ENCODE results near the gene C1orf198. TPM values are rescaled to one million over a fixed set of nuclear protein-coding genes. Genes with fewer than 3 reads are reported as not detected.

C1orf198 gene
- polyA plus RNA-seq, 2 of the 4 experiments (the other 2 are of a cell fraction): 12.0 to 20.4 TPM

DNA sequence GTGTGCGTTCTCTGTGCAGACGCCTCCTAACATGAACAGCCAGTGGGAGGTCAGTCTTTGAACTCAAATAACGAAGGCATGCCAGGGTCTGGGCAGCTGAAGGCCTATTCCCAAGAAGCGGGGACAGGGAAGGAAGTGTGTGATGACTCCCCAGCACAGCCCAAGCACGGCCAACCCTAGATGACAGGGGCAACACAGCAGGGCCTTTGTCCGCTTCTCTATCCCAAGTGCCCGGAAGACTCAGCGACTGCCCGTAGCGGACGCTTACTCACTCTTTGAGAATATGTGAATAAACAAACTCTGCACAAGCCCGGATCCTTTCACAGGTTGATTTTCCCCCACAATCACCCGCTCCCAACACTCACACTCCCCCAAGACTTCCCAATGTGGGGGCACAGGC, 11.2 kb downstream of the C1orf198 start (continued):
- TF ChIP-seq, protein P1, sequence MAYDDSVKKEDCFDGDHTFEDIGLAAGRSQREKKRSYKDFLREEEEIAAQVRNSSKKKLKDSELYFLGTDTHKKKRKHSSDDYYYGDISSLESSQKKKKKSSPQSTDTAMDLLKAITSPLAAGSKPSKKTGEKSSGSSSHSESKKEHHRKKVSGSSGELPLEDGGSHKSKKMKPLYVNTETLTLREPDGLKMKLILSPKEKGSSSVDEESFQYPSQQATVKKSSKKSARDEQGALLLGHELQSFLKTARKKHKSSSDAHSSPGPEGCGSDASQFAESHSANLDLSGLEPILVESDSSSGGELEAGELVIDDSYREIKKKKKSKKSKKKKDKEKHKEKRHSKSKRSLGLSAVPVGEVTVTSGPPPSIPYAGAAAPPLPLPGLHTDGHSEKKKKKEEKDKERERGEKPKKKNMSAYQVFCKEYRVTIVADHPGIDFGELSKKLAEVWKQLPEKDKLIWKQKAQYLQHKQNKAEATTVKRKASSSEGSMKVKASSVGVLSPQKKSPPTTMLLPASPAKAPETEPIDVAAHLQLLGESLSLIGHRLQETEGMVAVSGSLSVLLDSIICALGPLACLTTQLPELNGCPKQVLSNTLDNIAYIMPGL (CRISPR knock-in tag; IDR thresholded peaks at IDR 0.05; ENCODE audit: borderline replicate concordance): no peak

DNA sequence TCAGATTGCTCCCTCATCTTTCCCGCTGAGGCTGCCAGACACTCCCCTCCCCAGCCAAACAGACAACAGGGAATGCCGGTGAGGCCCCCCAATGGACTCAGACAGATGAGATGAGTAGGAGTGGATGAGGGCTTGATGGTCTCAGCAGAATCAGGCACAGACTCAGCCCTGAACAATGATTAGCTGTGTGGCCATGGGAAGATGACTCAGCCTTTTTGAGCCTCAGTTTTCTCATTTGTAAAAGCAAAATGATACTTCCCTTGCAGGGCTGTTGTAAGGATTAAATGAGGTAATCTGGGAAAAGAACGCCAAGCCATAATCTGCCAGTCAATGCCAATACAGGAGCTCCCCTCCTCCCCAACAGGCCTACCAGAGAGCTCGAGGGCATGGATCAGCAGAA, 12.4 kb downstream of the C1orf198 start:
- CTCF ChIA-PET: interaction anchor here (2.6 kb wide), 1 partner anchor 11 kb away, joined by 11 read pairs; the partner anchor contains the start of gene C1orf198
- TF ChIP-seq KDM5A (IDR thresholded peaks at IDR 0.05) (no peak), RFX5 (IDR thresholded peaks at IDR 0.05) (no peak), JUN (IDR thresholded peaks at IDR 0.05) (no peak), MAFK (IDR thresholded peaks at IDR 0.05; ENCODE audit: partially characterized antibody) (peak; percentile 61), NR3C1 (IDR thresholded peaks at IDR 0.05) (no peak), ESRRA (IDR thresholded peaks at IDR 0.05; ENCODE audit: borderline replicate concordance, low read length) (no peak), SMC3 (IDR thresholded peaks at IDR 0.05) (no peak)
- TF ChIP-seq, protein P2, sequence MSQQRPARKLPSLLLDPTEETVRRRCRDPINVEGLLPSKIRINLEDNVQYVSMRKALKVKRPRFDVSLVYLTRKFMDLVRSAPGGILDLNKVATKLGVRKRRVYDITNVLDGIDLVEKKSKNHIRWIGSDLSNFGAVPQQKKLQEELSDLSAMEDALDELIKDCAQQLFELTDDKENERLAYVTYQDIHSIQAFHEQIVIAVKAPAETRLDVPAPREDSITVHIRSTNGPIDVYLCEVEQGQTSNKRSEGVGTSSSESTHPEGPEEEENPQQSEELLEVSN (IDR thresholded peaks at IDR 0.05; ENCODE audit: borderline replicate concordance, low read depth): no peak
- Histone ChIP-seq H3K4me1 (peaks cover 16% of the 10 kb centered on the region; the same call in 2 of the 3 replicates), H3K9me3 (peaks cover 5% of the 10 kb centered on the region; the same call in 1 of the 3 replicates), H3K4me3 (no peak overlapping the region), H3K27ac (peak overlapping the region in 1 of 2 experiments; percentile 4; a peak in 1 of 6 replicates), H3K4me2 (no peak overlapping the region)
- FAIRE-seq: no peak
- POLR2A ChIA-PET: no interaction called here
- 93% methylated on average over 4 of the region's 4 CpGs for WGBS (ENCODE audit: missing lambda C conversion rate)
- ATAC-seq: no peak
- DNase-seq (ENCODE audit: low read depth in 1 of 2, low spot score in 1 of 2): no peak

DNA sequence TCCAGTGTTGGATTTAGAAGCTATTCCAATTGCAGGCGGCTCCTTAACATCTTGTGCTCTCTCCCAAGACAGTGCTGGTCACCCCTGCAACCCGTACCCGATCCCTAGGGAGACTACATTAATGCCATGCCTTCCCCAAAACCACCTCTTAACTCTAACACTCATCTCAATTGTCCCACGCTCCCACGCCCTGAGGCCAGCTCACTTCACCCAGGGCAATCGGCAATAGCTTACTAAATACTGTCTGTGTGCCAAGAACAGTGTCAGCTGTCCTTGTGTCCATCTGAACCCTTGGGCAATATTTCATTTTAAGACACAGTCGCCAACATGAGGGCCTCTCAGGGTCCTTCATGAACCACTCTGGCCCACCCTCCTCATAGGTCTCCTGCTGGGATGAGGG, 13.9 kb downstream of the C1orf198 start:
- FAIRE-seq (no peak), ATAC-seq (no peak), DNase-seq (ENCODE audit: low read depth in 1 of 2, low spot score in 1 of 2) (no peak)
- no peak overlapping the region for H3K4me2 ChIP-seq
- peaks cover 5% of the 10 kb centered on the region; the same call in 1 of the 3 replicates for H3K9me3 ChIP-seq
- no peak for TF ChIP-seq ZNF302 (CRISPR knock-in tag; IDR thresholded peaks at IDR 0.05)
- TF ChIP-seq NR3C1 (IDR thresholded peaks at IDR 0.05): no peak
- H3K4me3 ChIP-seq: no peak overlapping the region
- 91% methylated on average over 7 of the region's 7 CpGs for WGBS (ENCODE audit: missing lambda C conversion rate)
- POLR2A ChIA-PET: interaction anchor here (1.0 kb wide), 1 partner anchor 13 kb away, joined by 3 read pairs; no protein-coding TSS in a partner anchor
- CTCF ChIA-PET: interaction anchor here (2.6 kb wide), 1 partner anchor 13 kb away, joined by 11 read pairs; the partner anchor contains the start of gene C1orf198
- no peak overlapping the region for H3K27ac ChIP-seq
- H3K4me1 ChIP-seq: peaks cover 30% of the 10 kb centered on the region

DNA sequence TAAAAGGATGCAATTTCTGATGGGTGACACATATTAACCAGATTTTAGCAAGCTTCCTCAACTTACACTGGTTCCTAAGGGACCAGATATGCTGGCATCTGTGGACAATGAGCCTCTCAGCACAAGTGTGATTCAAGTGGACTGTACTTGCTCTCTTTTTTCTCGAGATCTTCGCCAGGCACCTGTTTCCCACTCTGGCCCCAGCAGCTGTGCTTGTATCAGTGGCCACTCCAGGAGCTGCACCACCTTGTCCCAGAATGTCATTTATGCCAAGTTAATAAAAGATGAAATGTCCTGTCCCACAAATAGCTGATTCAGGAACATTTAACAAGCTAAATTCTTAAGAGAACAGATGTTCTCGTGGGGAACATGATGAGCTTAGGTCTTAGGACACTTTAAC, 14.6 kb downstream of the C1orf198 start:
- peaks cover 5% of the 10 kb centered on the region; the same call in 1 of the 3 replicates for H3K9me3 ChIP-seq
- H3K27ac ChIP-seq: no peak overlapping the region
- H3K4me2 ChIP-seq: no peak overlapping the region
- H3K4me3 ChIP-seq: no peak overlapping the region
- POLR2A ChIA-PET: interaction anchor here (1.0 kb wide), 1 partner anchor 13 kb away, joined by 3 read pairs; no protein-coding TSS in a partner anchor
- TF ChIP-seq ESRRA (IDR thresholded peaks at IDR 0.05; ENCODE audit: borderline replicate concordance, low read length) (no peak), NFE2L2 (conservative IDR thresholded peaks at IDR 0.05; ENCODE audit: low read length) (no peak), ZNF302 (CRISPR knock-in tag; IDR thresholded peaks at IDR 0.05) (no peak), EHF (CRISPR knock-in tag; IDR thresholded peaks at IDR 0.05) (no peak)
- no peak for DNase-seq (ENCODE audit: low read depth in 1 of 2, low spot score in 1 of 2)
- peaks cover 37% of the 10 kb centered on the region for H3K4me1 ChIP-seq
- ATAC-seq: no peak
- no peak for FAIRE-seq
- CTCF ChIA-PET: no interaction called here
- 88% methylated on average over 3 of the region's 3 CpGs for WGBS (ENCODE audit: missing lambda C conversion rate)

DNA sequence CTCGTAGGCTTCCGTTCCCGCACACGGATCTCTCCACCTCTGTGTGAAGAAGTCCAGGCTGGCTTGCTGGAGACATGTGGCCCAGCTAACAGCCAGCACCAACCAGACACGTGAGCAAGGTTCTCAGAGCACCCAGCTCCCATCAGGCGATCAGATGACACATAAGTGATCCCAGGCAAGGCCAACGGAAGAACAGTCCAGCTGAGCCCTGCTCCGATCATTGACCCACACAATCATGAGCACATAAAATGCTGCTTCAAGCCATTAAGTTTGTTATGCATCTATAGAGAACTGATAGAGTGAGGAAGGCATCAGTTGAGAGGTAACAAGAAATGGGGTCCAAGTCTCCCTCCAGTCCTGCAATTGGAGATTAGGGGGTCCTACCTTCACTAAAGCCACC, 15.4 kb downstream of the C1orf198 start:
- H3K9me3 ChIP-seq: peaks cover 5% of the 10 kb centered on the region; the same call in 1 of the 3 replicates
- H3K4me2 ChIP-seq: no peak overlapping the region
- TF ChIP-seq POLR2A (IDR thresholded peaks at IDR 0.05; ENCODE audit: low read length) (no peak), NFE2L2 (conservative IDR thresholded peaks at IDR 0.05; ENCODE audit: low read length) (no peak), GATA3 (IDR thresholded peaks at IDR 0.05; ENCODE audit: borderline replicate concordance) (no peak), HEYL (CRISPR knock-in tag; IDR thresholded peaks at IDR 0.05) (no peak), BHLHE40 (IDR thresholded peaks at IDR 0.05; ENCODE audit: low read depth, low read length) (no peak), RAD21 (conservative IDR thresholded peaks at IDR 0.05 in 1 of 2, IDR thresholded peaks at IDR 0.05 in 1 of 2) (no peak), KDM1A (IDR thresholded peaks at IDR 0.05; ENCODE audit: low read depth) (no peak), RNF2 (IDR thresholded peaks at IDR 0.05; ENCODE audit: borderline replicate concordance, low read depth) (no peak), EP300 (IDR thresholded peaks at IDR 0.05) (no peak), FOSB (CRISPR knock-in tag; IDR thresholded peaks at IDR 0.05) (no peak)
- TF ChIP-seq, protein P3, sequence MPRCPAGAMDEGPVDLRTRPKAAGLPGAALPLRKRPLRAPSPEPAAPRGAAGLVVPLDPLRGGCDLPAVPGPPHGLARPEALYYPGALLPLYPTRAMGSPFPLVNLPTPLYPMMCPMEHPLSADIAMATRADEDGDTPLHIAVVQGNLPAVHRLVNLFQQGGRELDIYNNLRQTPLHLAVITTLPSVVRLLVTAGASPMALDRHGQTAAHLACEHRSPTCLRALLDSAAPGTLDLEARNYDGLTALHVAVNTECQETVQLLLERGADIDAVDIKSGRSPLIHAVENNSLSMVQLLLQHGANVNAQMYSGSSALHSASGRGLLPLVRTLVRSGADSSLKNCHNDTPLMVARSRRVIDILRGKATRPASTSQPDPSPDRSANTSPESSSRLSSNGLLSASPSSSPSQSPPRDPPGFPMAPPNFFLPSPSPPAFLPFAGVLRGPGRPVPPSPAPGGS (IDR thresholded peaks at IDR 0.05): no peak
- TF ChIP-seq, protein P4, sequence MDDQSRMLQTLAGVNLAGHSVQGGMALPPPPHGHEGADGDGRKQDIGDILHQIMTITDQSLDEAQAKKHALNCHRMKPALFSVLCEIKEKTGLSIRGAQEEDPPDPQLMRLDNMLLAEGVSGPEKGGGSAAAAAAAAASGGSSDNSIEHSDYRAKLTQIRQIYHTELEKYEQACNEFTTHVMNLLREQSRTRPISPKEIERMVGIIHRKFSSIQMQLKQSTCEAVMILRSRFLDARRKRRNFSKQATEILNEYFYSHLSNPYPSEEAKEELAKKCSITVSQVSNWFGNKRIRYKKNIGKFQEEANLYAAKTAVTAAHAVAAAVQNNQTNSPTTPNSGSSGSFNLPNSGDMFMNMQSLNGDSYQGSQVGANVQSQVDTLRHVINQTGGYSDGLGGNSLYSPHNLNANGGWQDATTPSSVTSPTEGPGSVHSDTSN (IDR thresholded peaks at IDR 0.05): no peak
- 95% methylated on average over 5 of the region's 8 CpGs for WGBS (ENCODE audit: missing lambda C conversion rate)
- H3K4me1 ChIP-seq: peaks cover 31% of the 10 kb centered on the region
- POLR2A ChIA-PET: no interaction called here
- DNase-seq (ENCODE audit: low read depth in 1 of 2, low spot score in 1 of 2): no peak
- CTCF ChIA-PET: interaction anchor here (1.2 kb wide), 1 partner anchor 42 kb away, joined by 3 read pairs; no protein-coding TSS in a partner anchor
- no peak for FAIRE-seq
- no peak overlapping the region for H3K27ac ChIP-seq
- ATAC-seq: no peak
- no peak overlapping the region for H3K4me3 ChIP-seq
